ENCODE measurements around the gene ANKRD66. TPM values are rescaled to one million over a fixed set of nuclear protein-coding genes. Genes with fewer than 3 reads are reported as not detected.

ANKRD66 gene
- polyA plus RNA-seq, 1 experiment, result not detected

DNA sequence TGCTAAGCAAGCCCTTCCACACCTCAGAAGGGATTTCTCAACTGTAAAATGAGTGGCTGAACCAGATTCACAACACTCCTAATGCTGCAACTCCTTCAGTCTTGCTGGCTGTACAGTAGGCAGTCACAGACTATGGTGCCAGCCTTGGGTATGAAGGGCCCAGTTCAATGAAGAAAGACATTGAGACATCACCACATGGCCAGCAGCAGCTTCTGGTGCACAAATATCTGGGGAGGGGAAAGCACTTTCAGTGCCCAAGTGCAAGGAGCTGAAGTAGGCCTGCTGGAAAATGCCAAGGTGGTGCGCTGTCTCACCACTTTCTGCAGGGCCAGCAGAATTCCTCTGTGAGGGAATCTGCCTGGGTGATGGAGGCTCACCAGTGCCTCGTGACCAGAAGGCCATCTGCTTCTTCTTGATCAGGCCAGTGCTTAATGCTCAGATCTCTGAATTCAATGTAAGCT, 13.4 kb upstream of the ANKRD66 start:
- Histone ChIP-seq H3K9me3 (ENCODE audit: control insufficient read depth, insufficient read depth, low read length) (no peaks in the 10 kb centered on the region), H3K27ac (ENCODE audit: low read depth, low read length) (no peak overlapping the region), H3K4me3 (ENCODE audit: low read depth, low read length) (no peak overlapping the region), H3K27me3 (ENCODE audit: control insufficient read depth, insufficient read depth, low read length) (peaks cover 25% of the 10 kb centered on the region)
- CTCF ChIA-PET, result no interaction called here
- POLR2A ChIA-PET, result no interaction called here
- DNase-seq (ENCODE audit: low read depth, low spot score), result no peak
- TF ChIP-seq CTCF (IDR thresholded peaks at IDR 0.05; ENCODE audit: low read depth, low read length), result no peak

DNA sequence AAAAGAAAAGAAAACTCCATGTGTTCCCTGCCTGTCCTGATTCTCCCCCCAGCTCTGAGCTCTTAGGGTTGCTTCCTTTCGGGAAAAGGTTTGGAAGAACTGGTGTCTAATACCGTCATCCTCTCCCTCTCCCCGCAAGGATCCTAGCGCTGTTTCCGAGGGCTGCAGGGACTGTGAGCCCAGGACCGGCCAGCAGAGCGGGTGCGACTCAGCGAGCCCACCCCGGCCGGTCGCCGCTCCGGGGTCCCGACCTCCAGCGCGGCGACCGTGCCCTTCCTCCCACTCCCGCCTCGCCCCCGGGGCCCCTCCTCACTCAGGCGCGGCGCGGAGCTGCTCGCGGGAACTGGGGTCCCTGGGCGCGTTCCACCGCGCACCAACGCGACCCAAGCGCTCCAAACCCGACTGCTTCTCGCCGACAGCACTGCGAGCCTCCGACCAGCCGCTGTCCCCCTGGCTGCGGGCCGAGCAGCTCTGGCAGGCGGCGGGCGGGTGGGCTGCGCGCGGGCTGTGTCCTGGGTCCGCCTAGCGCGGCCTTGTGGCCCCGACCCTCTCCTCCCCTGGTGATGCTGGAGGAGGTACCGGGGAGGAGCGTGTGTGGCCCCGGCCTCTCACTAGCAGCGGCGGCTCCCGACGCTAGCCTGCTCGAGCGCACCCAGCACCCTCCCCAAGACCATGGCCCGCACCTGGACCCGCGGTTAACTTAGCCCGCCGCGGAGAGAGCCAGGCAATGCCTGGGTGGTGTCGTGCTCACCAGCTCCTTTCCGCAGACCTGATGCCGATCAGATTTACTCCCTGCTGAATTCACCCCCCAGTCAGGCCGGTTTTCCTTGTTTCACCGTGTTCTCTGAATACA, 11.6 kb upstream of the ANKRD66 start, which contains the start of gene PLA2G7:
PLA2G7 (minus strand) TSS at position 509 of the 853 bp plus-strand sequence. CDS start 12,484 bp downstream, outside the sequence.
- Histone ChIP-seq H3K9me3 (ENCODE audit: control insufficient read depth, insufficient read depth, low read length) (no peaks in the 10 kb centered on the region), H3K27ac (ENCODE audit: low read depth, low read length) (no peak within 1 kb of the TSS), H3K27me3 (ENCODE audit: control insufficient read depth, insufficient read depth, low read length) (peaks cover 25% of the 10 kb centered on the region), H3K4me3 (ENCODE audit: low read depth, low read length) (no peak within 1 kb of the TSS)
- DNase-seq (ENCODE audit: low read depth, low spot score), result no peak
- CTCF ChIA-PET, result no interaction called here
- TF ChIP-seq CTCF (IDR thresholded peaks at IDR 0.05; ENCODE audit: low read depth, low read length), result no peak
- POLR2A ChIA-PET, result no interaction called here

GRCh38 chr6:46735720-46736031, 11.1 kb upstream of the ANKRD66 start:
- DNase-seq (ENCODE audit: low read depth, low spot score), result no peak
- ChIA-PET POLR2A (no interaction called here), CTCF (interaction anchor here (1.1 kb wide), 1 partner anchor 10 kb away, joined by 3 read pairs; no protein-coding TSS in a partner anchor)
- Histone ChIP-seq H3K4me3 (ENCODE audit: low read depth, low read length) (no peak overlapping the region), H3K9me3 (ENCODE audit: control insufficient read depth, insufficient read depth, low read length) (no peaks in the 10 kb centered on the region), H3K27ac (ENCODE audit: low read depth, low read length) (no peak overlapping the region), H3K27me3 (ENCODE audit: control insufficient read depth, insufficient read depth, low read length) (peaks cover 25% of the 10 kb centered on the region)
- no peak for TF ChIP-seq CTCF (IDR thresholded peaks at IDR 0.05; ENCODE audit: low read depth, low read length)

DNA sequence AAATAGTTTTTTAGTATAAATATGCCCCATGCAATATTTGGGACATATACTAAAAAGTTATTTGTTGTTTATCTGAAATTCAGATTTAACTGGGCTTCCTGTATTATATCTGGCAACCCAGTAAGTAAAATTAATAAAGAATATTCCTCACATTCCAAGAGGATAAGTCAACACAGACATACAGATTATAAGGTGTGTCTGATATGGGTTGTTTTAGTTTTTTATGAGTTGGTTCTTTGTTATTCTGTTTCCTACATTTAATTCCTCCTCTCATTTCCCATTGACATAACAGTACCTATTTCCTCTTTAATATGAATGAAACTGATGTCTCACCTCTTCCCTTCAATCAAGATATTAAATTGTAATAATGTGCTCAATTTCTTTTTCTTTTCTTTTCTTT, 9.8 kb upstream of the ANKRD66 start:
- no peaks in the 10 kb centered on the region for H3K9me3 ChIP-seq (ENCODE audit: control insufficient read depth, insufficient read depth, low read length)
- CTCF ChIA-PET, result no interaction called here
- H3K27ac ChIP-seq (ENCODE audit: low read depth, low read length), result no peak overlapping the region
- peaks cover 25% of the 10 kb centered on the region for H3K27me3 ChIP-seq (ENCODE audit: control insufficient read depth, insufficient read depth, low read length)
- no peak overlapping the region for H3K4me3 ChIP-seq (ENCODE audit: low read depth, low read length)
- no peak for DNase-seq (ENCODE audit: low read depth, low spot score)
- POLR2A ChIA-PET, result no interaction called here
- TF ChIP-seq CTCF (IDR thresholded peaks at IDR 0.05; ENCODE audit: low read depth, low read length), result no peak

DNA sequence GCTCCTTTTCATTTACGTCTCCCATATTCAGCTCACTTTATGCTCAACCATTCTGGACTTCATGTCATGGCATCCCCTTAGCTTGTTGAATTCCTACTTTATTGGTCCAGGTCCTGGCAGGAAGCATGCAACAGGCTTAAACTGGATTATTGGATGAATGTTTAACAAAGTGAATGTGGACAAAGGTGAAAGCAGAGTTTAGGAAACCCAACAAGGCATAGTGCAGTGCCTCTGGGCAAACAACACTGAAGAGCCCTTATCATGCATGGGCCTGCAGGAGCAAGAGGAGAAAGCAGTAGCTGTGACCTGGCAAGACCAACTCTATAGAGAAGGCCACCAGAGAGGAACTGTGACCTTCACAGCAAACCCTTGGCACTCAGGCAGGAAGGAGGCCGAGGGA, 5.3 kb upstream of the ANKRD66 start:
- ChIA-PET POLR2A (no interaction called here), CTCF (no interaction called here)
- no peak for DNase-seq (ENCODE audit: low read depth, low spot score)
- no peak for TF ChIP-seq CTCF (IDR thresholded peaks at IDR 0.05; ENCODE audit: low read depth, low read length)
- H3K27ac ChIP-seq (ENCODE audit: low read depth, low read length), result no peak overlapping the region
- H3K27me3 ChIP-seq (ENCODE audit: control insufficient read depth, insufficient read depth, low read length), result peaks cover 4% of the 10 kb centered on the region
- H3K4me3 ChIP-seq (ENCODE audit: low read depth, low read length), result no peak overlapping the region
- H3K9me3 ChIP-seq (ENCODE audit: control insufficient read depth, insufficient read depth, low read length), result no peaks in the 10 kb centered on the region
